GM06990 (cell line): ENCODE data around the gene DQX1.

Experiments
- DNase-seq: peaks from one replicate; pipeline ENCODE4 v3.0.0-alpha.2; 2011; ENCODE audit not compliant: insufficient read length; ENCODE audit errors: extremely low read depth
- H3K27me3 ChIP-seq: replicated peaks from 2 replicates; pipeline ENCODE4 v1.6.0; 2011; ENCODE audit warnings: low read length; ENCODE audit not compliant: control insufficient read depth, insufficient read depth
- H3K36me3 ChIP-seq: 2 replicates; pipeline ENCODE4 v1.5.1; 2011; ENCODE audit warnings: low read length; ENCODE audit not compliant: control insufficient read depth, insufficient read depth
- H3K4me3 ChIP-seq: replicated peaks from 2 replicates; pipeline ENCODE4 v1.5.1; 2011; ENCODE audit warnings: low read depth, mild to moderate bottlenecking, control low read depth, low read length
- CTCF ChIP-seq: IDR thresholded peaks from 2 replicates; pipeline ENCODE4 v1.5.1; 2011; ENCODE audit warnings: low read length, control low read depth, mild to moderate bottlenecking, inconsistent platforms; ENCODE audit not compliant: insufficient read depth, poor library complexity, severe bottlenecking

The DQX1 gene

GRCh38 chr2:74569686-74570085 lies 43.7 kb upstream of the DQX1 start:
- no peak for TF ChIP-seq CTCF
- H3K4me3 ChIP-seq = no peak overlapping the region
- DNase-seq = no peak
- H3K36me3 ChIP-seq = no peaks in the 10 kb centered on the region
- no peaks in the 10 kb centered on the region for H3K27me3 ChIP-seq

DNA sequence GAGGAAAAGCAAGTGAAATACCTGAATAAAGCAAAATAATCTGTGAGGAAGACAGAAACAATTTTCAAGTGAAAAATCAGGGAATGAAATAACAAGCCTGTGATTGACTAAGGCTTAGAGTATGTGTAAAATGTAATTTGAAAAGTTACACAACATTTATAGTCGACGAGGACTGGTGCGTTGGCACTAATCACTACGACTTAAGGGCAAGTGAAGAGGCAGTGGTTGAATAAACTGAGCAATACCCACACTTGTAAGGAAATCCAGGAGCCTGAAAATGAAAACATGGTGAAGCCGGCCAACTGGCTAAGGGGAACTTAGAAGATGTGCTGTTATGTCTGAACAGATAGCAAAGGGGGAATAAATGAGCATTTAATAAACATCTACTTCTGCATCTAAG lies 41.9 kb upstream of the DQX1 start:
- H3K27me3 ChIP-seq = no peaks in the 10 kb centered on the region
- DNase-seq = no peak
- TF ChIP-seq CTCF = no peak
- H3K4me3 ChIP-seq = no peak overlapping the region
- no peaks in the 10 kb centered on the region for H3K36me3 ChIP-seq

DNA sequence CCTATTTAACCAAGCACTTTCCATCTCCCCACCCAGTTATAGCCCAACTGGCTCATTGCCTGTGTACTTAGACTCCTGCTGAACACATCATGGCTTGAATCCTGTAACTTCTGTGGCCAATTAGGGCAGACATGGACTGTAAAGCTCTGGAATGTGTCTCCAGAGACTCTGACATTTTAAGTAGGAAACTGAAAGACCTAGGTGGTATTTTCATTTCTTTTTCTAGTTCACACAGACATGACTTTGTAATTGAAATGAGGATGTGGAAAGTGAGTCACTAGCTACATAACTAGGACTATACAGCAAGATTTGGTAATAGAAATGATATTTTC lies 40.7 kb upstream of the DQX1 start:
- no peak for TF ChIP-seq CTCF
- Histone ChIP-seq H3K27me3 (no peaks in the 10 kb centered on the region), H3K4me3 (no peak overlapping the region), H3K36me3 (no peaks in the 10 kb centered on the region)
- no peak for DNase-seq

GRCh38 chr2:74566076-74566753 lies 40.2 kb upstream of the DQX1 start:
- DNase-seq = no peak

DNA sequence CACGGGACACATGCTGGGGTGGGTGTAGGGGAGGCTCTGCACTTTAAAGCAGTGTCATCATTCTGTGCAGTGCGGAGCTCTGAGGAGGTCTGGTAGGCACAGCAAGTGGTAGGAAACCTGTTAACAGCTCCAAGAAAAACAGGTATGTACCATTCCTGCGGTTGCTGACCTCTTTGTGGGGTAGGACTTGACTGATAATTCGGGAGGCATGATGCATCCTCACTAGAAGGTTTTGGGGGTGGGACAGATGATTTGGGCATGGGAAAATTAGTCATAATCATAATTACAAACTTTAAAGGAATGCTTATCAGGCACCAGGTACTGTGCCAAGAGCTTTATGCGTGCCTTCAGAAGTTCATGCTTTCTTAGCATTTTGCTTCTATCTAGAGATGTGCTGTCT lies 38.2 kb upstream of the DQX1 start:
- TF ChIP-seq CTCF = no peak
- H3K4me3 ChIP-seq = no peak overlapping the region
- DNase-seq = no peak
- no peaks in the 10 kb centered on the region for H3K27me3 ChIP-seq
- H3K36me3 ChIP-seq = no peaks in the 10 kb centered on the region

More at GRCh38 chr2:74566076-74566753, 40.2 kb upstream of the DQX1 start:
- Histone ChIP-seq H3K4me3 (no peak overlapping the region), H3K36me3 (no peaks in the 10 kb centered on the region), H3K27me3 (no peaks in the 10 kb centered on the region)
- TF ChIP-seq CTCF = no peak
